IMR-90 (cell line): Measurements from ENCODE around the gene RANBP9.

Source experiments
- FOS ChIP-seq: fragments of 150-350 bp; IDR thresholded peaks from 2 replicates; pipeline ENCODE4 v1.6.1; 2016; ENCODE audit warnings: low read depth, low read length
- POLR2A ChIP-seq: IDR thresholded peaks from 2 replicates; pipeline ENCODE4 v1.6.1; 2012; ENCODE audit warnings: mild to moderate bottlenecking, low read depth, low read length
- RCOR1 ChIP-seq: IDR thresholded peaks from 2 replicates; pipeline ENCODE4 v1.6.1; 2012; ENCODE audit warnings: mild to moderate bottlenecking, low read length, improper control_type of control experiment; ENCODE audit not compliant: insufficient replicate concordance
- RFX5 ChIP-seq: IDR thresholded peaks from 2 replicates; pipeline ENCODE4 v1.8.0; 2012; ENCODE audit warnings: low read depth, mild to moderate bottlenecking, low read length, moderate library complexity
- TF ChIP-seq, protein P1 (sequence below): conservative IDR thresholded peaks from 2 replicates; pipeline ENCODE4 v1.5.1; 2012; ENCODE audit warnings: mild to moderate bottlenecking, low read depth, low read length, improper control_type of control experiment

DNA sequence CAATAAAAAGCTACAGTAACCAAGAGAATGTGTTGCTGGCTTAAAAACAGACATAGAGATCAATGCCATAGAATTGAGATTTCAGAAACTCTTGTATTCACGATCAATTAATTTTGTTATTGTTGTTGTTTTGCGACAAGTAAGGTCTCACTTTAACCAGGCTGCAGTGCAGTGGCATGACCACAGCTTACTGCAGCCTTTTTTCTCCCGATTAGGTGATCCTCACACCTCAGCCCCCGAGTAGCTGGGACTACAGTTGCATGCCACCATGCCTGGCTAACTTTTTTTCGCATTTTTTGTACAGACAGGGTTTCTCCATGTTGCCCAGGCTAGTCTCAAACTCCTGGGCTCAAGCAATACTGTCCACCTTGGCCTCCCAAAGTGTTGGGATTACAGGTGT lies 42.2 kb downstream of the RANBP9 start:
- no peak for TF ChIP-seq POLR2A
- TF ChIP-seq, protein P1, sequence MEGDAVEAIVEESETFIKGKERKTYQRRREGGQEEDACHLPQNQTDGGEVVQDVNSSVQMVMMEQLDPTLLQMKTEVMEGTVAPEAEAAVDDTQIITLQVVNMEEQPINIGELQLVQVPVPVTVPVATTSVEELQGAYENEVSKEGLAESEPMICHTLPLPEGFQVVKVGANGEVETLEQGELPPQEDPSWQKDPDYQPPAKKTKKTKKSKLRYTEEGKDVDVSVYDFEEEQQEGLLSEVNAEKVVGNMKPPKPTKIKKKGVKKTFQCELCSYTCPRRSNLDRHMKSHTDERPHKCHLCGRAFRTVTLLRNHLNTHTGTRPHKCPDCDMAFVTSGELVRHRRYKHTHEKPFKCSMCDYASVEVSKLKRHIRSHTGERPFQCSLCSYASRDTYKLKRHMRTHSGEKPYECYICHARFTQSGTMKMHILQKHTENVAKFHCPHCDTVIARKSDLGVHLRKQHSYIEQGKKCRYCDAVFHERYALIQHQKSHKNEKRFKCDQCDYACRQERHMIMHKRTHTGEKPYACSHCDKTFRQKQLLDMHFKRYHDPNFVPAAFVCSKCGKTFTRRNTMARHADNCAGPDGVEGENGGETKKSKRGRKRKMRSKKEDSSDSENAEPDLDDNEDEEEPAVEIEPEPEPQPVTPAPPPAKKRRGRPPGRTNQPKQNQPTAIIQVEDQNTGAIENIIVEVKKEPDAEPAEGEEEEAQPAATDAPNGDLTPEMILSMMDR, result no peak
- no peak for TF ChIP-seq FOS
- TF ChIP-seq RCOR1, result no peak
- no peak for TF ChIP-seq RFX5
